ENCODE measurements around the gene FIBP. TPM values are rescaled to one million over a fixed set of nuclear protein-coding genes. Genes with fewer than 3 reads are reported as not detected.

Gene FIBP
- total and polyA plus RNA-seq, 2 donors from 2014 or later = 58.0 to 105 TPM

GRCh38 chr11:65860278-65861164 lies 27.8 kb downstream of the FIBP start, which contains the start of gene MUS81:
MUS81 (plus strand) TSS chr11:65860433; CDS start chr11:65860754, 321 bp downstream.
- Histone ChIP-seq H3K9ac (ENCODE audit: low read length in 3 of 3) (peak within 1 kb of the TSS; percentile 59 to 100 (median 92)), H3K36me3 (ENCODE audit: control insufficient read depth in 2 of 3, insufficient read depth in 3 of 3, low read length in 3 of 3) (peaks cover 3 to 31% (median 24%) of the 10 kb centered on the region in 3 donors), H3K4me3 (ENCODE audit: low read length in 3 of 3) (peak within 1 kb of the TSS; percentile 75 to 96 (median 77)), H3K27ac (ENCODE audit: low read depth in 2 of 2, low read length in 2 of 2) (peak within 1 kb of the TSS; percentile 98 to 100), H3K9me3 (ENCODE audit: control insufficient read depth in 2 of 3, insufficient read depth in 1 of 3, low read length in 3 of 3) (no peaks in the 10 kb centered on the region), H3K27me3 (ENCODE audit: control insufficient read depth, insufficient read depth, low read length) (no peaks in the 10 kb centered on the region), H3K4me1 (ENCODE audit: control insufficient read depth in 2 of 3, insufficient read depth in 2 of 3, low read depth in 1 of 3, low read length in 3 of 3) (peaks cover 0 to 31% (median 25%) of the 10 kb centered on the region in 3 donors)
- TF ChIP-seq CTCF (IDR thresholded peaks at IDR 0.05; ENCODE audit: borderline replicate concordance, extremely low read depth, insufficient read depth) = peak; percentile 87
- FAIRE-seq (no peak), DNase-seq (peak; percentile 98 to 99 (median 98))
- intact Hi-C loops (cut with DNase I) = no loop called here

- Histone ChIP-seq H3K9me3 (ENCODE audit: control insufficient read depth in 2 of 3, insufficient read depth in 1 of 3, low read length in 3 of 3) (no peaks in the 10 kb centered on the region), H3K27ac (ENCODE audit: low read depth in 2 of 2, low read length in 2 of 2) (peak overlapping the region; percentile 98 to 100), H3K27me3 (ENCODE audit: control insufficient read depth, insufficient read depth, low read length) (no peaks in the 10 kb centered on the region), H3K9ac (ENCODE audit: low read length in 3 of 3) (peak overlapping the region; percentile 28 to 100 (median 92)), H3K36me3 (ENCODE audit: control insufficient read depth in 2 of 3, insufficient read depth in 3 of 3, low read length in 3 of 3) (peaks cover 6 to 31% (median 22%) of the 10 kb centered on the region in 3 donors), H3K4me3 (ENCODE audit: low read length in 3 of 3) (peak overlapping the region; percentile 66 to 96 (median 75)), H3K4me1 (ENCODE audit: control insufficient read depth in 2 of 3, insufficient read depth in 2 of 3, low read depth in 1 of 3, low read length in 3 of 3) (peaks cover 0 to 31% (median 25%) of the 10 kb centered on the region in 3 donors)
- no peak for TF ChIP-seq CTCF (IDR thresholded peaks at IDR 0.05; ENCODE audit: borderline replicate concordance, extremely low read depth, insufficient read depth)
- intact Hi-C loops (cut with DNase I) = no loop called here
- FAIRE-seq (no peak), DNase-seq (no peak)
Observed at GRCh38 chr11:65859812-65860277, 28.4 kb downstream of the FIBP start.

- H3K9ac ChIP-seq (ENCODE audit: low read length in 3 of 3) = peak overlapping the region; percentile 28 to 100 (median 92)
- intact Hi-C loops (cut with DNase I) = no loop called here
- DNase-seq (peak; percentile 98 to 100 (median 99)), FAIRE-seq (no peak)
- H3K27ac ChIP-seq (ENCODE audit: low read depth in 2 of 2, low read length in 2 of 2) = peak overlapping the region; percentile 98 to 100
- H3K9me3 ChIP-seq (ENCODE audit: control insufficient read depth in 2 of 3, insufficient read depth in 1 of 3, low read length in 3 of 3) = no peaks in the 10 kb centered on the region
- H3K4me3 ChIP-seq (ENCODE audit: low read length in 3 of 3) = peak overlapping the region; percentile 77 to 96 (median 80)
- H3K27me3 ChIP-seq (ENCODE audit: control insufficient read depth, insufficient read depth, low read length) = no peaks in the 10 kb centered on the region
- peak; percentile 0 for TF ChIP-seq CTCF (IDR thresholded peaks at IDR 0.05; ENCODE audit: borderline replicate concordance, extremely low read depth, insufficient read depth)
- peaks cover 0 to 31% (median 26%) of the 10 kb centered on the region in 3 donors for H3K4me1 ChIP-seq (ENCODE audit: control insufficient read depth in 2 of 3, insufficient read depth in 2 of 3, low read depth in 1 of 3, low read length in 3 of 3)
- H3K36me3 ChIP-seq (ENCODE audit: control insufficient read depth in 2 of 3, insufficient read depth in 3 of 3, low read length in 3 of 3) = peaks cover 9 to 31% (median 20%) of the 10 kb centered on the region in 3 donors
Observed at GRCh38 chr11:65859095-65859811, 29.0 kb downstream of the FIBP start.
